ENCODE data around the gene FIGNL2.
"Not testable (repeated sequence)": the region's sequence is repeated elsewhere in the genome, so short reads cannot be mapped to it uniquely, and the experiment has no call there.

Gene FIGNL2

GRCh38 chr12:51809193-51809592 is 39.3 kb downstream of the FIGNL2 start:
- no peak overlapping the region for H3K4me3 ChIP-seq (ENCODE audit: low read length)
- TF ChIP-seq CTCF (IDR thresholded peaks at IDR 0.05; ENCODE audit: insufficient read depth, low read depth, low read length, missing control alignments) = no peak
- DNase-seq (ENCODE audit: low read depth) = no peak

GRCh38 chr12:51806896-51807295 is 41.6 kb downstream of the FIGNL2 start:
- H3K4me3 ChIP-seq (ENCODE audit: low read length) = no peak overlapping the region
- TF ChIP-seq CTCF (IDR thresholded peaks at IDR 0.05; ENCODE audit: insufficient read depth, low read depth, low read length, missing control alignments) = no peak
- no peak for DNase-seq (ENCODE audit: low read depth)

GRCh38 chr12:51801027-51801426 is 47.5 kb downstream of the FIGNL2 start:
- no peak overlapping the region for H3K4me3 ChIP-seq (ENCODE audit: low read length)
- TF ChIP-seq CTCF (IDR thresholded peaks at IDR 0.05; ENCODE audit: insufficient read depth, low read depth, low read length, missing control alignments) = no peak
- DNase-seq (ENCODE audit: low read depth) = no peak

DNA sequence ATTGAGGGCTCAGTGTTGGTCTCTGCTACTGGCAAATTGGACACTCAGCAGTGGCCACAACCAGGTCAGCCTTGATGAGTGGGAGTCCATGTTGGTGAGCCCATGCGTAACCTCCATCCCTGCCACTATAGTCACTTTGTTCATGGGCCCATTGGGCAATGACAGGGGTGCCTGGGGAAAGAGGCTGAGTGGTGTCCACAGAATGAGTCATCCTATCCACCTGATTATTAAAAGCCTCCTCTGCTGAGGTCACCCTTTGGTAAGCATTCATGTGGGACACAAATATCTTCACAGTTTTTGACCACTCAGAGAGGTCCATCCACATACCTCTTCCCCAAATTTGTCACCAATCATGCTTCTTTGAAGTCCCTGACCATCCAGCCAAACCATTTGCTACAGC is 50.0 kb downstream of the FIGNL2 start:
- TF ChIP-seq CTCF (IDR thresholded peaks at IDR 0.05; ENCODE audit: insufficient read depth, low read depth, low read length, missing control alignments) = no peak
- H3K4me3 ChIP-seq (ENCODE audit: low read length) = no peak overlapping the region
- DNase-seq (ENCODE audit: low read depth) = no peak

DNA sequence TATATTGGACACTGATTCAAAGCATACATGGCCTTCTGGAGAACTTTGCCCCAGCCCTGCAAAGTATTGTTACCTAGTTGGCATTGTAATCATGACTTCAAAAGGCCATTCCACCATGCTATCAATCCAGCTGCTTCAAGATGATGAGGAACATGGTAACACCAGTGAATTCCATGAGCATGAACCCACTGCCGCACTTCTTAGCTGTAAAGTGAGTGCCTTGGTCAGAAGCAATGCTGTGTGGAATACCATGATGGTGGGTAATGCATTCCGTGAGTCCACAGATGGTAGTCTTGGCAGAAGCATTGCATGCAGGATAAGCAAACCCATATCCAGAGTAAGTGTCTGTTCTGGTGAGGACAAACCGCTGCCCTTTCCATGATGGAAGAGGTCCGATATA is 50.5 kb downstream of the FIGNL2 start:
- not testable (repeated sequence) for H3K4me3 ChIP-seq (ENCODE audit: low read length); DNase-seq (ENCODE audit: low read depth)

GRCh38 chr12:51797301-51797700 is 51.2 kb downstream of the FIGNL2 start:
- peak; percentile 89 for DNase-seq (ENCODE audit: low read depth)
- H3K4me3 ChIP-seq (ENCODE audit: low read length) = no peak overlapping the region
- no peak for TF ChIP-seq CTCF (IDR thresholded peaks at IDR 0.05; ENCODE audit: insufficient read depth, low read depth, low read length, missing control alignments)

- peak; percentile 39 for DNase-seq (ENCODE audit: low read depth)
- no peak for TF ChIP-seq CTCF (IDR thresholded peaks at IDR 0.05; ENCODE audit: insufficient read depth, low read depth, low read length, missing control alignments)
- H3K4me3 ChIP-seq (ENCODE audit: low read length) = no peak overlapping the region
Observed at GRCh38 chr12:51793201-51793600, 55.3 kb downstream of the FIGNL2 start.

GRCh38 chr12:51792417-51792816 is 56.1 kb downstream of the FIGNL2 start:
- no peak for TF ChIP-seq CTCF (IDR thresholded peaks at IDR 0.05; ENCODE audit: insufficient read depth, low read depth, low read length, missing control alignments)
- no peak overlapping the region for H3K4me3 ChIP-seq (ENCODE audit: low read length)
- no peak for DNase-seq (ENCODE audit: low read depth)

Data from epithelial cell of esophagus (primary cell).